ENCODE measurements around the gene ZDHHC16.

ZDHHC16 gene

DNA sequence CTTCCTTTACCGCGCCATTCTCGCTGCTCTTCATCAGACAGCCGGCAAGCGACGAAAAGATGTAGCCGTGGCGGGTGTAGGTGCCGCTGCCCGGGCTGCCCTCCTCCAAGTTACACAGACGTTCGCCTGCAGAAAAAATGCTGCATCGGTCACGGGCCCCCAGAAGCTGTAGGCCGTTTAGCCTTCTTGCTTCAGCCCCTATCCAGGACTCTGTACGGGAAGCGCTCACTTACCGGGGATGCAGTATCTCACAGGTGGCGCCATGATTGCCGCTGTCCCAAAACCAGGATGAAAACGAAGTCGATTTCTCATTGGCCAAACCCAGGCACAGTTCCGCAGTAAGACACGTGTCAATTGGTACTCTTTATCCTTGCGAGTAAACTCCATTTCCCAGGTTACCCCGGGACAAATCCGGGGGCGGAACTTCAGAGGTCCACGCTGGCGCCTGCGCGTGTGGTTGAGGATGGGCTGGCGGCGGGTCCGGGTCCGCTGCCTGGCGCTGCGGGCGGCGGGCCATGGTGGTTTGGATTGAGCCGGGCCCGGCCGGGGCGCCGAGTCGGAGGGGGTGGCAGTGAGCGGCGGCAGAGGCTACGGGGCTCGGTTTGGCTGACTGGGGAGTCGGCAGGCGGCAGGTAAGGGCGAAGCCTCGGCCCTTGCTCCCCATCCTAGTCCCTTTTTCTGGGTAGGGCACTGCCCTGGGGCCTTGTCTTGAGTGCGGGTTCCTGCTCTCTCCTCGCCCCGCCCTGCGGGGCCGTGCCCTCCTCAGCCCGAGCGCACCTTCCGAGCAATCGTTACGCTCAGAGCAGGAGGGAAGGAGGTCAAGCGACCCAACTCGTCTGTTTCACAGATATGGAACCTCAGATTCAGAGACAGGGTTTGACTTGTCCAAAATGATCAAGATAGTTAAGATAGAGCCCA, at the start of gene ZDHHC16, which contains the start of gene EXOSC1:
TSS of gene ZDHHC16 (plus strand) at position 454 of the 918 bp plus-strand sequence. CDS start 5,501 bp downstream, outside the sequence.
TSS of gene EXOSC1 (minus strand) at position 285 of the 918 bp plus-strand sequence. CDS start at position 264, 21 bp downstream.
- TF ChIP-seq, protein P1, sequence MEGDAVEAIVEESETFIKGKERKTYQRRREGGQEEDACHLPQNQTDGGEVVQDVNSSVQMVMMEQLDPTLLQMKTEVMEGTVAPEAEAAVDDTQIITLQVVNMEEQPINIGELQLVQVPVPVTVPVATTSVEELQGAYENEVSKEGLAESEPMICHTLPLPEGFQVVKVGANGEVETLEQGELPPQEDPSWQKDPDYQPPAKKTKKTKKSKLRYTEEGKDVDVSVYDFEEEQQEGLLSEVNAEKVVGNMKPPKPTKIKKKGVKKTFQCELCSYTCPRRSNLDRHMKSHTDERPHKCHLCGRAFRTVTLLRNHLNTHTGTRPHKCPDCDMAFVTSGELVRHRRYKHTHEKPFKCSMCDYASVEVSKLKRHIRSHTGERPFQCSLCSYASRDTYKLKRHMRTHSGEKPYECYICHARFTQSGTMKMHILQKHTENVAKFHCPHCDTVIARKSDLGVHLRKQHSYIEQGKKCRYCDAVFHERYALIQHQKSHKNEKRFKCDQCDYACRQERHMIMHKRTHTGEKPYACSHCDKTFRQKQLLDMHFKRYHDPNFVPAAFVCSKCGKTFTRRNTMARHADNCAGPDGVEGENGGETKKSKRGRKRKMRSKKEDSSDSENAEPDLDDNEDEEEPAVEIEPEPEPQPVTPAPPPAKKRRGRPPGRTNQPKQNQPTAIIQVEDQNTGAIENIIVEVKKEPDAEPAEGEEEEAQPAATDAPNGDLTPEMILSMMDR (IDR thresholded peaks at IDR 0.05; ENCODE audit: low read depth, low read length, missing control alignments): no peak
- H3K27ac ChIP-seq: peak within 1 kb of the TSS; percentile 53
- no peaks in the 10 kb centered on the region for H3K27me3 ChIP-seq (replicated peaks)
- peaks cover 10% of the 10 kb centered on the region for H3K36me3 ChIP-seq (replicated peaks)
- in situ Hi-C loops (cut with HindIII; ENCODE audit: low pct_ligation_motif_present, low sequenced_read_pairs): no loop called here
- peak; percentile 96 for DNase-seq
- H3K4me3 ChIP-seq (ENCODE audit: low read depth, low read length): peak within 1 kb of the TSS; percentile 98

- TF ChIP-seq, protein P1 (IDR thresholded peaks at IDR 0.05; ENCODE audit: low read depth, low read length, missing control alignments): no peak
- Histone ChIP-seq H3K27ac (peak overlapping the region; percentile 73), H3K4me3 (ENCODE audit: low read depth, low read length) (peak overlapping the region; percentile 93), H3K27me3 (replicated peaks) (no peaks in the 10 kb centered on the region), H3K36me3 (replicated peaks) (peaks cover 20% of the 10 kb centered on the region)
- in situ Hi-C loops (cut with HindIII; ENCODE audit: low pct_ligation_motif_present, low sequenced_read_pairs): no loop called here
- peak; percentile 73 for DNase-seq
Measured at GRCh38 chr10:97399843-97400545, 46.0 kb upstream of the ZDHHC16 start.

DNA sequence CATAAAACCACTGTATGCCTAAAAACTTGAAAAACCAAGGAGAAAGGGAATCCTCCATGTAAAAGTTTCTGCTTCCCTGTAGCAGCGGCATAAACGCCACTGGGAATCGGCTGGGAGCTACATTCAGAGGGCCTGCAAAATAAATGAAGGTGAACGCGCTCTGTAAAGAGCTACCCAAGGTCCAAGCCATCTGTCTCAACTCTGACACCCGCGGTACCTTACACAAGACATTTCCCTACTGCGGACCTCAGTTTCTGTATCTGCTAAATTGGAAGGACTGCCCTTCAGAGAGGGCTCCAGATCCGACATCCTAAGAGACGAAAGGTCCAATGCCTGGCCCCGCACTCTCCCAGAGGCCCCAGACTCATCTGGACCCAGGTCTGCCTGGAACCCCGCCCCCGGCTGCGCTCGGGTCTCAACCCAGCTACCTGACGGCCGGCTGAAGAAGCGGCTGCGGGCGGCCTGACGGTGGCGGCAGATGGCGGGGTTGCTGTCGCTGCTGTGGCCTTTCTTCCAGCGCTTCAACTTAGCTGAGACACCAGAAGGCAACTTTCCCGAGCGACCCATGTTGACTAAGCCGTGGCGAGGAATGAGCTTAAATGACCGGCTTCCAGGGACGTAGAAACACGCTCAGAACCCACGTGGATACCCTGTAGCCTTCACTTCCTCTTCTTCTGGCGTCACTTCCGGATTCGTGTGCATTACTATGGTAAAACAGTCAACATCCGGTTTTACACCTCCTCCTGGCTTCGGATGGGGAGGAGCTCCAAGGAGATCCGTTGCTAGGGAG, 45.1 kb upstream of the ZDHHC16 start, which contains the start of gene RRP12:
TSS of gene RRP12 (minus strand) at position 676 of the 790 bp plus-strand sequence. CDS start at position 567, 109 bp downstream.
- peak within 1 kb of the TSS; percentile 73 for H3K27ac ChIP-seq
- peak within 1 kb of the TSS; percentile 93 for H3K4me3 ChIP-seq (ENCODE audit: low read depth, low read length)
- peak; percentile 98 for DNase-seq
- peaks cover 17% of the 10 kb centered on the region for H3K36me3 ChIP-seq (replicated peaks)
- TF ChIP-seq, protein P1 (IDR thresholded peaks at IDR 0.05; ENCODE audit: low read depth, low read length, missing control alignments): peak; percentile 29
- no peaks in the 10 kb centered on the region for H3K27me3 ChIP-seq (replicated peaks)
- in situ Hi-C loops (cut with HindIII; ENCODE audit: low pct_ligation_motif_present, low sequenced_read_pairs): no loop called here

- no peak for DNase-seq
- TF ChIP-seq, protein P1 (IDR thresholded peaks at IDR 0.05; ENCODE audit: low read depth, low read length, missing control alignments): no peak
- Histone ChIP-seq H3K36me3 (replicated peaks) (peaks cover 11% of the 10 kb centered on the region), H3K27ac (peak overlapping the region; percentile 73), H3K27me3 (replicated peaks) (no peaks in the 10 kb centered on the region), H3K4me3 (ENCODE audit: low read depth, low read length) (peak overlapping the region; percentile 93)
- in situ Hi-C loops (cut with HindIII; ENCODE audit: low pct_ligation_motif_present, low sequenced_read_pairs): no loop called here
Measured at GRCh38 chr10:97401455-97401919, 44.5 kb upstream of the ZDHHC16 start.

GRCh38 chr10:97404044-97404443, 41.9 kb upstream of the ZDHHC16 start:
- H3K4me3 ChIP-seq (ENCODE audit: low read depth, low read length): no peak overlapping the region
- no peak for DNase-seq
- in situ Hi-C loops (cut with HindIII; ENCODE audit: low pct_ligation_motif_present, low sequenced_read_pairs): no loop called here
- TF ChIP-seq, protein P1 (IDR thresholded peaks at IDR 0.05; ENCODE audit: low read depth, low read length, missing control alignments): no peak
- peaks cover 2% of the 10 kb centered on the region for H3K36me3 ChIP-seq (replicated peaks)
- H3K27ac ChIP-seq: no peak overlapping the region
- no peaks in the 10 kb centered on the region for H3K27me3 ChIP-seq (replicated peaks)
